Gastroesophageal sphincter (tissue), 3 donors: ENCODE data around the gene ZER1.

Source experiments
- POLR2A ChIP-seq, 2 donors: fragments of 450-650 bp; IDR thresholded peaks; one replicate each; pipeline ENCODE4 v1.6.1; 2017; ENCODE audit warnings: antibody characterized with exemption in 2 of 2, mild to moderate bottlenecking in 2 of 2, moderate library complexity in 1 of 2
- TF ChIP-seq, protein P1 (sequence below), 4 experiments: fragments of 200-600 bp in 2 of 4; fragments of 450-650 bp in 2 of 4; sonication (generic) in 1 of 4; IDR thresholded peaks; one replicate each; pipeline ENCODE4 v1.5.1; 2017 to 2019; ENCODE audit warnings: antibody characterized with exemption in 4 of 4, mild to moderate bottlenecking in 2 of 4, moderate library complexity in 2 of 4

DNA sequence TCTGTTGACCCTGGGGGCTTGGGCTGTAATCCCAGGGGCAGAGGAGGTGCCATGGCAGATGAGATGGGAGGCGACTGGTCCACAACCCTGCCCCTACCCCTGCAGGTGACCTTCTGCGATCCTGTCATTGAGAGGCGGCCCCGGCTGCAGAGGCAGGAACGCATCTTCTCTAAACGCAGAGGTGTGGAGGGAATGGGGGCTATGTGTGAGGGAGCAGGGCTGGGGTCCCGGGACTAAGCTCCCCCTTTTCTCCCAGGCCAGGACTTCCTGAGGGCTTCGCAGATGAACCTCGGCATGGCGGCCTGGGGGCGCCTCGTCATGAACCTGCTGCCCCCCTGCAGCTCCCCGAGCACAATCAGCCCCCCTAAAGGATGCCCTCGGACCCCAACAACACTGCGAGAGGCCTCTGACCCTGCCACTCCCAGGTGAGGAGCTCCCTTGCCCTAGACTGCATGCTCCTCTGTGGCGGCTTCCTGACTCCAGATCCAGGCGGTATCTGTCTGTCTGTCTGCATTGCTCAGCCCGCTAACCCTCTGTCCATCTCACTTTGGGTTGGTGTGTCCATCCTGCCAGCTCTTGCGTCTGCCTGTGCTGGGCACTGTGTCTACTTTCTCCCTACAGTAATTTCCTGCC, 57.7 kb downstream of the ZER1 start:
- TF ChIP-seq POLR2A (IDR thresholded peaks at IDR 0.05) = no peak
- TF ChIP-seq, protein P1, sequence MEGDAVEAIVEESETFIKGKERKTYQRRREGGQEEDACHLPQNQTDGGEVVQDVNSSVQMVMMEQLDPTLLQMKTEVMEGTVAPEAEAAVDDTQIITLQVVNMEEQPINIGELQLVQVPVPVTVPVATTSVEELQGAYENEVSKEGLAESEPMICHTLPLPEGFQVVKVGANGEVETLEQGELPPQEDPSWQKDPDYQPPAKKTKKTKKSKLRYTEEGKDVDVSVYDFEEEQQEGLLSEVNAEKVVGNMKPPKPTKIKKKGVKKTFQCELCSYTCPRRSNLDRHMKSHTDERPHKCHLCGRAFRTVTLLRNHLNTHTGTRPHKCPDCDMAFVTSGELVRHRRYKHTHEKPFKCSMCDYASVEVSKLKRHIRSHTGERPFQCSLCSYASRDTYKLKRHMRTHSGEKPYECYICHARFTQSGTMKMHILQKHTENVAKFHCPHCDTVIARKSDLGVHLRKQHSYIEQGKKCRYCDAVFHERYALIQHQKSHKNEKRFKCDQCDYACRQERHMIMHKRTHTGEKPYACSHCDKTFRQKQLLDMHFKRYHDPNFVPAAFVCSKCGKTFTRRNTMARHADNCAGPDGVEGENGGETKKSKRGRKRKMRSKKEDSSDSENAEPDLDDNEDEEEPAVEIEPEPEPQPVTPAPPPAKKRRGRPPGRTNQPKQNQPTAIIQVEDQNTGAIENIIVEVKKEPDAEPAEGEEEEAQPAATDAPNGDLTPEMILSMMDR (IDR thresholded peaks at IDR 0.05) = no peak
